Superior temporal gyrus (tissue), 1 donor: Measurements from ENCODE around the gene CACNA1C.

Source experiments
- DNase-seq: peaks from one replicate; pipeline ENCODE4 v3.0.0-alpha.2; 2016; ENCODE audit errors: extremely low spot score

Gene CACNA1C

DNA sequence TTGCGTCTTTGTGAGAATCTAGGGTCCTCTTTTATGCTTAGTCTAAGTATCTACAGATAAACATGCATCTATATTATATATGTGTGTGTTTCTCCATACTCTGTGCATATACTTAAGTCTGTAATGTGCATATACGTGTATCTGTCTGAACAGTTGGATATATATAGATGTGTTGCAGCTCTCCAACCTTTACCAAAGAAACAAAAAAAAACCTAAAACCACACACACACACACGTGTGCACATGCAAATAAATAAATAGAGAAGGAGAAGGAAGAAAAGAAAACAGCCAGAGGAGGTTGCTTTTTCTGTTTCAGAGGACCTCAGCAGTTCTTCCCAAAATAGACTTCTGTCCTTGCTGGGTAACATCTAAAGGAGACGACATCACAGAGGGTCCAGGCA, 244.9 kb downstream of the CACNA1C start:
- no peak for DNase-seq

DNA sequence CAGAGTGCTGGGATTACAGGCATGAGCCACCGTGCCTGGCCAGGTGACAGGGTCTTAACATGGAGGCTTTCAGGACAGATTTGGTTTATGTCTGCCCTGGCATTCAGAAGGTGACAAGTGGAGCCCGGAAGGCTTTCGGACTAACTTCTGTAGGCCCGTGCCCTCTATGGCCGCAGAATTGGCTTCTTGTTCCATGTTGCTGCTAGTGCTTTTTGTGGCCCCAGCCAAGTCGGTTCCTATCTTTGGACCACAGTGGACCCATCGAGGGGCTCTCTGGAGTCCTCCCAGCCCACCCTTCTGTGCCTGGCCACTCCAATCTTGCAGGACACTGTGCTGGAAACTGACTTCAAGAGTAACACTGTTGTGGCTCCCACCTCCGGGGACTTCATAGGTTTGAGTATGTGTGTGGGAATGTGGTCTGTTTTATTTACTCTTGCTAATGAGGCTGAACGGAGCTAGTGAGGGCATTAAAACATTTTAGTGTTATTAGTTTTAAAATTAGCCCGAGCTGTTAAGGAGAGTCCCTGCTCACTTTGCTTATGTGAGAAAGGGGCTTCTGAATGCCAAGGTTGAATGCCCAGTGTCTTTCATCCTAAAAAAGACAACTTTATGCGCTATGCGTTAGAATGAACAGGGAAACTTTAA, 245.9 kb downstream of the CACNA1C start:
- DNase-seq = no peak

DNA sequence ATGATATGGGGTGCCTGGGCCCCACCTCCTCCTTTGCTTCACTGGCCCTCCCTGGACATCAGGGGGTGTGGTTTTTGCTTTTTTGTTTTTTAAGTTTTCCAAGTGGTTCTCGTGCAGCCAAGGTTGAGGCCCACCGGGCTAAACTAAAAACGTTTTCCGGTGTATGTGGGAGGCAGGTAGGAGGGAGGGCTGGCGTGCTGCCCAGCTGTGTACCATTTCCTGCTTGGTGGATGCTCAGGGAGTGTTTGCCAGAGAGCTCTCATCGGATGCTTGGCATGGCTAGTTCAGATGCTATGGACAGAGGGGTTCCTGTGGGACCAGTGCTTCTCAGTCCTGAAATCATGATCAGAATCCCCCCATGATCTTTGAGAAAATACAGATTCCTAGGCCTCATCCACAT, 246.4 kb downstream of the CACNA1C start:
- DNase-seq = no peak

DNA sequence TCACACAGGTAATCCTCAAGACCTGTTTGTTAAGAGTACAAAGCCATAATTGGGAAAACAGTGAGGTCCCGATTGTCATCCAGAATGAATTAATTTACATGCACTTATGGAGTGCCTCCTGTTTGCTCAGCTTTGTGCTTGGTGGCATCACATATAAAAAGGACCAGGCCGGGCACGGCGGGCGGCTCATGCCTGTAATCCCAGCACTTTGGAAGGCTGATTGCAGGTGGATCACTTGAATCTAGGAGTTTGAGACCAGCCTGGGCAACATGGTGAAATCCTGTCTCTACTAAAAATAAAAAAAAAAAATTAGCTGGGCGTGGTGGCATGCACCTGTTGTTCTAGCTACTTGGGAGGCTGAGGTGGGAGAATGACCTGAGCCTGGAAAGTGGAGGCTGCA, 247.4 kb downstream of the CACNA1C start:
- DNase-seq = no peak

DNA sequence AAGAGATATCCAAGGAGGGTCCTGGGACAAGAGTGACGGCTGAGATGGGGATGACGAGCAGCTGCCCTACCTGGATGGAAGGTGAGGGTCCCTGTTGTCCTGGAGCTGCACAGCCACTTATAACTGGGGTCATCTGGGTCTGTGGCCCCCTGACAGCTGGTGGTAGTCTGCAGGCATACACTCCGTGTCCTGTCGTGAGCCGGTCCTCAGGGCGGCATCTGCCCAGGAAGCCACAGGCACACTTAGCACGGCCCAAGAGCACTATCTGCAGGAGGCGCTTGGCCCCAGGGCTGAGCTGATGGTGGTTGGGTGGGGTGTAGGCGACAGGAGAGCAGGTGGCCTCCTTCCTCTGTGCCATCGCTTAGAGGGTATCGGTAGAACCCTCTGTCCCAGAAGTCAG, 248.1 kb downstream of the CACNA1C start:
- DNase-seq = no peak

DNA sequence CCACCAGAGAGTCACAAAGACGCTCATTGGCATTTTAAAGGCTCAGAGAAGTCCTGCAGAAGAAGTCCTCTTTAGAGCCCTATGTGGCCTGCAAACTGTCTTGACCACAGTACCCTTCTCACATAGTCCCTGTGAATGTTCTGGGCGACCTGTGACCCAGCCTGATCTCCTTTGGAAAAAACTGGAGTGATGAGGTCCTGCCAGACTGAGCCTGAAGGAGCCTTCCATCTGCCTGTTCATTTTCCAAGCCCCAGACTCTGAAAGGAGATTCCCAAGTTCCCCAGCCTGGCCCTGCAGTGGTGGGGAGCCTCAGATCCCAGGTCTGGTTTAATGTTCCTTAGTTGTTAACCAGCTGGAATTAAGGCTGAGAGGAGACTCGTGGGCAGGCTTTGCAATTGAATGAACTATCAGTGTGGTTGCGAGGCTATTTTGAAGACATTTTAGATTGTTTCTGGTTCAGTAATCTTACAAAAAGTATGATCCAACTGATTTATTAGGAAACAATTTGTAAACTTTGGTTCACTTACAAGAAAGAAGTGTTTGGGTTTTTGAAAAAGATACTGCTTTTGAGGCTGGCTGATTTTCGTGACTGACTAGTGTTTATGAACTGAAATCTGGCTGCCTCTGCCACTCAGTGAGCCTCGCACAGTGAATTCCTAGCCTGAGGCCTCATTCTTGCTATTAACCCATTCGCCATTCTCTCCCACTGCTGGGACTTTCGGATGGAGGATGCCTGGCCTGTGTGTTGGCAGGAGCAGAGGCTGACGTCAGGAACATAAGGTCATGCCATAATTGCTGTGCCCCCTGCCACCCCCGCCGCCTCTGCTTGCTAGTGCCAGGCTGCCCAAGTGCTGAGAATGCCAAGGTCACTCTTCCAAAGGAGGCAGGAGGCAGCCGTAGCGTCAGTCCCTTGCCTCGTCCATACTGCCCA, 249.0 kb downstream of the CACNA1C start:
- DNase-seq = no peak

DNA sequence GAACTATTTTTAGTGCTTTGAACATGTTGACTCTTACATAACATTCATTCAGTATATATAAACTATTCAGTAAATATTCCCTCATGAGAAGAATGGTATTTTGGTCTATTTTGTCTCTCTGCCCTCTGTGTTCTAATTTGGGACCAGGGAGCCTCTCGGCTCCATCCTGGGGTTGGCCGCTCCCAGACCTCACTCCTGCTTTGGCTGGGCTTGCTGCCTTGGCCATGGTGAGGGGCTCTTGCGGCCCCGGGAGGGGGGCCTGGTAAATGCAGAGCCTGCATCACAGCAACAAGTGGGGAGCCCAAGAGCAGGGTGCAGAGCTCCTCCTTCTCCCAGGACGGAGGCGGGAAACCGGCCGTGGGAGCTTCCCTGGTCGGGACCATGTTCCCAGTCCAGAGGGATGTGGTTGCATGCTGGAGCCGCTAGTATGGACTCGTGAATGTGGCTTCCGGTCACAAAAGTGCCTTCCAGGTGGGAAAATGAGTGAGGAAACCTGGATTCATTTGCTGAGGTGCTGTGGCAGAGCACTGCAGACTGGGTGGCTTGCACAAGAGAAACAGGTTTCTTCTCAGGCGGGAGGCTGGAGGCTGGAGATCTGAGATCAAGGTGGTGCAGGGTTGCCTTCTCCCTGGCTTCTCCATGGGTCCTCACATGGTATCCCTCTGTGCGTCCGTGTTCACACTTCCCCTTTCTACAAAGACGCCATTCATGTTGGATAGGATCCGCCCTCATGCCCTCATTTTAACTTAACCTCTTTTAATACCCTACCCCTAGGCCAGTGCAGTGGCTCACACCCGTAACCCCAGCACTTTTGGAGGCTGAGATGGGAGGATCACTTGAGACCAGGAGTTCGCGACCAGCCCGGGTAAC, 250.2 kb downstream of the CACNA1C start:
- no peak for DNase-seq

DNA sequence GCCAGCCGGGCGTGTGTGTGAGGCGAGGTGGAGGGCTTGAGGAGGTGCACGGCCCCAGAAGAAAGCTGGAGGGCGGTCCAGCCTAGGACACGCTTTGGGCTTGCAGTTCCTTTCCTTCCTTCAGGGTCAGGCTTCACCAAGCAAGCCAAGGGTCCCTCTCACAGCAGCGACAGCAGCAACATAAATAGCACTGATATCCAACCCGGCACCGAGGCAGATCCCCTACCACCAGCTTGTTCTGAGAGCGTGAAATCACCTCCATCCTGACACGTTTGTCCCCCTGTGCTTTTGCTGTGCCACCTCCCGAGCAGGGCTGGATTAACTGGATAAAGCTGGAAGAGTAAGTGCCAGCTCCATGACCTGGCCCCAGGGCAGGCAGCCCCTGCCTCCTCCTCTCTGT, 251.4 kb downstream of the CACNA1C start:
- no peak for DNase-seq

DNA sequence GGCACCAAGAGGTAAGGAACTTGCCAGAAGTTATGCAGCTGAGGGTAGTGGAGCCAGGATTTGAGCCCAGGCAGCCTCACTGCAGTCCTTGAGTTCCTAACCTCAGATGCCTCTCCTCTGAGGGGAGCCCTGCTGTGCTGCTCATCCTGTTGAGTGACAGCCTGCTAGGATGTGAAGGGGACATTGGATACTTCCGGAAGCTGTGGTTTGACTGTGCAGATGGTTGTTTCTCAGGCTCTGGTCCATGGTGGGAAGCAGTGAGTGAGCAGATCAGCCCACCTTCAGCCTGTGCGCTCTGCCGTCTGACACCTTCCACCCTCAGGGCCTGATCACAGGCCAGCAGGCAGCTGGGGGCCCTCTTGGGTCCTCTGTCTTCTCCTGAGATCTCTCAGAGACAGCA, 253.2 kb downstream of the CACNA1C start:
- DNase-seq = no peak

DNA sequence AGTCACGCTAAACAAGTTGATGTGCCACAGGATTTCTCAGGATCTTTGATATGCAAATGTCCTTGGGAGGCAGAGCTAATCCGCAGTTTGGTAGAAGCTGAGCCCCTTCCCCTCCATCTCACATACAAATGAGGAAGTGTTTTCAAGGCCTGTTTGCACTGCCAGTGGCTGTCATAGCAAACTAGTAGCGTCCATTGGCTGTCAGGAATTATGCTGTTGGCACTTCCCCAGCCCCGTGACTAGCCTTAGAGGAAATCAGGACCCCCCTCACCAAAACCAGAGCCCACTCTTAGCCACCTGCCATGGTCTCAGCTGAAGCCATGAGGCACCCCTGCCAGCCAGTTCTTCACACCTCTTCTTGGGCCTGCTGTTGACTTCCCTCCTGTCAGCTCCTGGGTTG, 253.9 kb downstream of the CACNA1C start:
- no peak for DNase-seq

DNA sequence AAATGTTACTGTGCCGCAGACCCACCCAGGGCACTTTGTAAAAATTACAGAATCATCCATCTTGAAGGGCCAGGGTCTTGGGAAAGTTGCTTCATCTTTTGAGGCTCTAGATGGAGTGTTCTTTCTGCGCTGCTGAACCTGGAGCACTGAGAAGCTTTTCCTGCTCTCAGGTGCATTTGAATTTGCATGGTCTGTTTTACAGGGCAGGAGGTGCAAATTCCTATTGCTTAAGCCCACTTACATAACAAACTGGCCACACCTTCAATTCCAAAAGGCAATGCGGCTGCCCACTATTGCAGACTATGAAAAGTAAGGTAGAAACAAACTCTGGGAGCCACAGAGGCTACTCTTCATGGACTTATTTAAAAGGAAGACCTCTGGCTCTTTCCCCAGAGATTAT, 254.8 kb downstream of the CACNA1C start:
- DNase-seq = no peak

DNA sequence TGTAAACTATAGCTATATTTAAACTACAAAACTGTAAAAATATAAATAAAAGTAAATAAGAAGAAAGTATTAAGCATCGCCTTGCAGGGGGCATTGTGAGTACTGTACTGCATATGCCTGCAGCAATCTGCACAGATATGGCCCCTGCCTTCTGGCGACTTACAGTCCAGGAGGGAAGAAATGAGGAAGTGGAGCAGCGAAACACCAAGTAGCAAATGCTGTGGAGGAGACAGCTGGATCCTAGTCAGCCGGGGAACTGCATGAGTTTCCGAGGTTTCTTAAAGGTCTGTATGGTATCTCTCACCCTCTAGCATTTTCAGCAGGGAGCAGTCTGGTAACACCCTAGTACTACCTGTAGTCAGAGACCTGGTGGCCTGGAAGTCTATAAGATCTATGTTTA, 256.9 kb downstream of the CACNA1C start:
- DNase-seq = no peak

DNA sequence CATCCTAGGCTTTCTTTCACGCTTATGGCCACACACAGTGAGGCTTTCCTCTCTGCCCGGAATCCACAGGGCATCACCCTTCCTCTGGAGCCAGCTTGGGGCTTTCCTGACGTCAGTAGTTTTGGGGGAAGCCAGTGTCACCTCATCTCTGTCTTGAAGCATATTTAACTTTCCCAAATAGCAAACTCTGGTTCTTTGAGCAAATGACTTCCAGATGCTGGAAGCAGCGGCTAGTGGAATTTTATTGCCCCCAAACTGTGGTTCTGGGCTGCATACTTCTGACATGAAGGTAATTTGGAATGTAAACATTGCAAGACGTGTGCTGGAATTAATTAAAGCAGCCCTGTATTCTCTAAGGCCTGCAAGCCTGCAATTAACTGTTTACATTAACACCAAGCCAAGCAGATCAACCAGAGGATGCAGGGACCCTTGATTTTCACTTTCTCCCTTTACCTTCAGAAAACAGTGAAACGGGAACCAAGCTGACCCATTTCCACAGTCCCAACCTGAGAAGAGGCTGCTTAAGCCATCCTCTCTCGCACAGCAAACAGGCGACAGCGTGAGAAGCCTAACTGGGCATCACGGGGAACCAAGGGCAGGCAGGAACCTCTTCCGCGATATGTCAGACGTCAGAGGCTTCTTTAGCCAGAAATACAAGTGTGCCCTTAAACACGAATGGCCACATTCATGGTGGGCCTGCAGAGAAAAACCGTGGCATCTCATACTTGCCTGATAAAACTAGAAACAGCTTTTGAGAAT, 258.4 kb downstream of the CACNA1C start:
- no peak for DNase-seq

DNA sequence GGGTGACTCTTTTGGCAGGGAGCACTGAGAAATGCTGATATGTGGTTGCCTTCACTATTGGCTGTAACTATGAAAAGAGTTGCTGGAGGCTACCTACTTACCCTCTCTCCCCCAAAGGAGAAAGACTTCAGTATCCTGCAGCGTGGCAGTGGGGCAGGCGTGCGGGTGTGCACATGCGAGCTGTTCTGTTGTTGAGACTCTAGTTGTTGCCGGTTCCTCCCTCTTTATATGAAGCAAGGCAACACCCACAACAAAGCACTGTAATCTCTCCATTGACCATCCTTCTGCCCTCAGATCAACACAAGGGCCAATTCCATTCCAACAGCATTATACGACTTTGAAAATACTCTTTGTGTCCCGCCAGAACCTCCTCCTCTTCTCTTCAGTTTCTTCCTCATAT, 259.4 kb downstream of the CACNA1C start:
- no peak for DNase-seq

DNA sequence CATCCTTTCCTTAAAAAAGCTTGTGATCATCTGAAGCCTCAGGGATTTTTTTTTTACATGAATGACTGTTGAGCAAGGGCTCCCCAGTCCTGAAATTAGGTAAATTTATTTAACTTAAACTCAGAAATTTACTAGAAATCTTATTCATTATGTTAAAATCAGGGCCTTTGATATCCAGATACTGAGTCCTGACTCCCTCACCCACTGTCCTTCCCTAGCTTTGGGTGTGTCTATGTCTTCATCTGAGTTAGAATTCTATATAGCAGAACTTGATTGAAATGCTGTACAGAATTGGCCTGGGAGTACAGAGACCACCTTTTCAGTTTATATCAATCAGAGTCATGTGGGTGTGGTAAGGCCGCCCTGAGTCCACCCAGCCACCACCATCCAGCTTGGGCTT, 260.0 kb downstream of the CACNA1C start:
- DNase-seq = no peak

DNA sequence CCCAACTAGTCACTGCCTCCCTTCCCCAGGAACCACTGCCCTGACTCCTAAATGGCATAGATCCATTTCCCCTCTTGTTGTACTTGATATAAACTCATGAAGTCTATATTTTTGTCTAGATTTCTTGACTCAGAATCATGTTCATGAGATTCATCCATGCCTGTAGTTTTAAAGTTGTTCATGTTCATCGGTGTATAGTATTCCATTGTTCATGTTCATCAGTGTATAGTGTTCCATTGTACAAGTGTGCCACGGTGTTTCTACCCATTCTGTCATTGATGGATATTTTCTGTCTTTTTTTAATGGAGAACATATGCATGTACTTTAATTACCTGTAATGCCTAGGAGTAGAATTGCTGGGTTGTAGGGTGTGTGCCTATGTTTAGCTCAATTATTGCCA, 261.7 kb downstream of the CACNA1C start:
- no peak for DNase-seq

DNA sequence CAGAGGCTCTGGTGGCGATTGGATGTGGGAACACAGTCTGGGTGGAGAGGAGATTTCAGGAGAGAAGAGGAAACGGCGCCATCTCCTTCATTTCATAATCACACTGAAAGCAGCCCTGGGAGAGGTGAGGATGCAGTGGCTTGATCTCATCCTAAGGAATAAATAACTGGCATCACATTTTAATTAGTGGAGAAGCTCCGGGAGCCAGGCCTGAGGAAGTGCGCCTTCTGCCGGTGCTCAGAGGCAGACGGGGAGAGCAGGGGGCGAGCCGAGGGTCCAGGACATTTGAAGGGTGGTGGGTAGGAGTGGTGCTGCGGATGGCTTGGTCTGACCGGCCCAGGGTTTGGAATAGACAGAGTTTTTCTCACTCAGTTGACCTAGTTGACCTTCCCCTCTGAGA, 265.0 kb downstream of the CACNA1C start:
- no peak for DNase-seq

DNA sequence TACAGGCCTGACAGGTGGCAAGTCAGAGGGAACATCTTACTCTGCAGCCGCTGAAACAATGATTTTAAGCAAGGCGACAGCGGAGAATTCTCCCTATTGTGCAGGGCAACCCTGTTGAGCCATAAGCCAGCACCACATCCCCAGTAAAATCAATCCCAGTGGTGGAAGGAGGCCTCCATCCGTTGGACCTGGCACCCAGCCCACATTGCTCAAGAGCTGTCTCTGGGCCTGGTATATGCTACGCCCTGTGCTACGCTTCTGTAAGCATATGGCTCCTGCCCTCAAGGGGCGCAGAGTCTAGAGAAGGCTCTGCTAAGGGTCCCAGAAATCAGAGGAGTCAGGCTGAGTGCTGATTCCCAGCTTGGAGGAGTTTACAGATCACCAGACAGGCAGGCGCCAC, 265.5 kb downstream of the CACNA1C start:
- no peak for DNase-seq

DNA sequence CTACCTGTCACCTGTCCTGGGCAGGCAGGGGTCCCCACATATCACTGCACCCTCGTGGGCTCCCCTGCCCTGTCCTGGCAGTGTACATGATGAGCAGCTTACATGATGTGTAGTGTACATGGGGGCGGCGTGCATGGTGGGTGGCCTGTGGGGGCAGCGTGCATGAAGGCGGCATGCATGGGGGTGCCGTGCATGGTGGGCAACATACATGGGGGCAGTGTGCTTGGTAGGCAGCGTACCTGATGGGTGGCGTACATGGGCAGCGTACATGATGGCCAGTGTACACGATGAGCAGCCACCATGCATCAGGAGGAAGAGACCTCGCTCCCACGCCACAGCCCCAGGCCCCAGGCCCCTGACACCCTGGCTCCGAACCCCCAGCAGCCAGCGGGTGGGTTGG, 266.3 kb downstream of the CACNA1C start:
- DNase-seq = no peak

DNA sequence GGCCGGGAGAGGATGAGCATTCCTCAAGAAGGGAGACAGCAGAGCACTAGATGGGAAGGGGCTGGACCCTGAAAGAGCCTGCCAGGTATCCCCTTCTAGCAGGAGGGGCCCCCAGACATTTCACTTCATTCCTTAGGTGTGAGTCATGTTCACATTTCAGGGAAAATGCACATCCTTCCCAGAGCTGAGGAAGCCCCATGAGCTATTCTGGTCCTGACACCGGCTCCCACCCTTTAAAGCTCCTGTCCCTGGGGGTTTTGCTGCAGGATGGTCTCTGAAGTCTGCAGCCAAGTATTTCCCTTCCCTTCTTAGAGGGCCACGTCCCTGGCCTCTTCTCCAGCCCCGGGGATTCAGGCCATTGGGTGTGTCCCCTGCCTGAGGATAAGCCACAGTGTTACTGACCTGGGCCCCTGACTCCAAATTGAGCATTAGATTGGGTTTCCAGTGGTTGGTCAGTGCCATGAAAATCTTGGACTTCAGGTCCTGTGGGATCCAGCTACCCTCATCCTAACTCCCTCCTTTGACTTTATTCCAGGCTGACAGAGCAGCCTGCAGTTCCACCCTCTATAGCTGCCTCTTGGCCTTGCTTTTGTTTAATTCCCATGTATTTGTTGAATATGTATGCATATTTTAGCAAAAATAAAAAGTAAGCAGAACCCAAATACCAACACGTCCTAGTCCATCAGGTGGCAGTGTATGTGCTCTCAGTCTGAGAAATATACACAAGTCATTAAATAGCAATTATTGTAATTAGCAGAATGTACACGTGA, 267.1 kb downstream of the CACNA1C start:
- no peak for DNase-seq

DNA sequence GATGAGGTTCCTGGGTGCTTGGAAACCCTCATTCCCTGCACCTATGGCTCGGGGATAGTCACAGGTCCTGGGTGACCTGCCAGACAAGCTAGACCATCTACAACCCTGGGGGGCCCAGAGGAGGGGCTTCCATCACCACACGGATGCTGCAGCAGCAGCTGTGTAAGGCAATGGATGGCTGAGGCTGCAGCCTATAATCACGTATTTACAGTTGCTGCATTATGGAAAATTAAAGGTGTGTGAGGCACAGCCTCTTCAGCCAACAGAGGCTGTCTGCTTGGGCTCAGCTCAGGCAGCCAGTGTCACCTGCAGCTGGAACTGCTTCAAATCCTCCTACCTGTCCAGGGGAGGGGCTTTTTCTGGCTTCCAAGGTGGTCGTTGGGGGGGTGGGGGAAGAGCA, 268.1 kb downstream of the CACNA1C start:
- DNase-seq = no peak
